ENCODE measurements around the gene CCR8.
"Not testable (repeated sequence)": the region's sequence is repeated elsewhere in the genome, so short reads cannot be mapped to it uniquely, and the experiment has no call there.

The CCR8 gene

DNA sequence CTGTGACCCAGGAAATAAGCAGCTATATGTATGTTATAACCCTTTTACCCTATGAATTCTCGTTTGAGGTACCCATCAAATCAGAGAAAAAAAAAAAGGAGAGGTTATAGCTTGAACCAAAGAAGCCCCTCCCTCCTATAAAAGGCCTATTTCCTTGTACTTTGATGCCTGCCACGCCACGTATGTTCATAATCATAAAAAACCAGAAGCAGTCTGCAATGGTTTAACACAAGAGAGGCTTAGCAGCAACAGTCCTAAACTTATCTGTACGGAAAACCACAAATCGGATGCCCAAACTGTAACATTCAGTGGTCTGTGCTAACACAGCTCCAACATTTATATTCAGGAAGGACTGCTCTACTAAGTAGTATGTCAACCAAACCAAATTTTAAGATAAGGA lies 21.2 kb downstream of the CCR8 start:
- no peak for TF ChIP-seq BACH2 (CRISPR knock-in tag; IDR thresholded peaks at IDR 0.05; ENCODE audit: borderline replicate concordance)
- no peak for TF ChIP-seq GLIS3 (CRISPR knock-in tag; IDR thresholded peaks at IDR 0.05)
- TF ChIP-seq, protein P1, sequence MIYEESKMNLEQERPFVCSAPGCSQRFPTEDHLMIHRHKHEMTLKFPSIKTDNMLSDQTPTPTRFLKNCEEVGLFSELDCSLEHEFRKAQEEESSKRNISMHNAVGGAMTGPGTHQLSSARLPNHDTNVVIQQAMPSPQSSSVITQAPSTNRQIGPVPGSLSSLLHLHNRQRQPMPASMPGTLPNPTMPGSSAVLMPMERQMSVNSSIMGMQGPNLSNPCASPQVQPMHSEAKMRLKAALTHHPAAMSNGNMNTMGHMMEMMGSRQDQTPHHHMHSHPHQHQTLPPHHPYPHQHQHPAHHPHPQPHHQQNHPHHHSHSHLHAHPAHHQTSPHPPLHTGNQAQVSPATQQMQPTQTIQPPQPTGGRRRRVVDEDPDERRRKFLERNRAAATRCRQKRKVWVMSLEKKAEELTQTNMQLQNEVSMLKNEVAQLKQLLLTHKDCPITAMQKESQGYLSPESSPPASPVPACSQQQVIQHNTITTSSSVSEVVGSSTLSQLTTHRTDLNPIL (CRISPR knock-in tag; IDR thresholded peaks at IDR 0.05; ENCODE audit: low read depth), result no peak
- TF ChIP-seq, protein P2, sequence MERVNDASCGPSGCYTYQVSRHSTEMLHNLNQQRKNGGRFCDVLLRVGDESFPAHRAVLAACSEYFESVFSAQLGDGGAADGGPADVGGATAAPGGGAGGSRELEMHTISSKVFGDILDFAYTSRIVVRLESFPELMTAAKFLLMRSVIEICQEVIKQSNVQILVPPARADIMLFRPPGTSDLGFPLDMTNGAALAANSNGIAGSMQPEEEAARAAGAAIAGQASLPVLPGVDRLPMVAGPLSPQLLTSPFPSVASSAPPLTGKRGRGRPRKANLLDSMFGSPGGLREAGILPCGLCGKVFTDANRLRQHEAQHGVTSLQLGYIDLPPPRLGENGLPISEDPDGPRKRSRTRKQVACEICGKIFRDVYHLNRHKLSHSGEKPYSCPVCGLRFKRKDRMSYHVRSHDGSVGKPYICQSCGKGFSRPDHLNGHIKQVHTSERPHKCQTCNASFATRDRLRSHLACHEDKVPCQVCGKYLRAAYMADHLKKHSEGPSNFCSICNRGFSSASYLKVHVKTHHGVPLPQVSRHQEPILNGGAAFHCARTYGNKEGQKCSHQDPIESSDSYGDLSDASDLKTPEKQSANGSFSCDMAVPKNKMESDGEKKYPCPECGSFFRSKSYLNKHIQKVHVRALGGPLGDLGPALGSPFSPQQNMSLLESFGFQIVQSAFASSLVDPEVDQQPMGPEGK (CRISPR knock-in tag; IDR thresholded peaks at IDR 0.05; ENCODE audit: borderline replicate concordance), result no peak
- no peak for TF ChIP-seq ZC3H10 (CRISPR knock-in tag; IDR thresholded peaks at IDR 0.05)

DNA sequence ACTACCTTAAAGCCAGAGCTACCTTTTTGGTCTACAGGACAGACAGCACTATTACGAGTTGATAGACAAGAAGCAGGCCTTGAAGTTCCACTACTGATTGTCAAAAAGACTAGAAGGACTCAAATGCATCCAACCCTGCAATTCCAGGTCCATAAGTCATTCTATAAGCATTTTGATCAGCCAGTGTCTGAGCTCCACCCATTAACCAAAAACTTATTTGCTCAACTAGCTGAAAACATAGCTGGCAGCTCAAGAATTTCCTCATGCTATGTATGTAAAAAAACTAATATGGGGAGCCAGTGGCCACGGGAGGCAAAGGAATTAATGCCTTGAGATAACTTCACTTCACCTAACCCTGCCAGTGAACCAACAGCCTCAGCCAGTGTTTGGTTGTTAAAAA lies 21.6 kb downstream of the CCR8 start:
- not testable (repeated sequence) for ATAC-seq

More for the DNA sequence above, 21.2 kb downstream of the CCR8 start:
- no peak for ATAC-seq

DNA sequence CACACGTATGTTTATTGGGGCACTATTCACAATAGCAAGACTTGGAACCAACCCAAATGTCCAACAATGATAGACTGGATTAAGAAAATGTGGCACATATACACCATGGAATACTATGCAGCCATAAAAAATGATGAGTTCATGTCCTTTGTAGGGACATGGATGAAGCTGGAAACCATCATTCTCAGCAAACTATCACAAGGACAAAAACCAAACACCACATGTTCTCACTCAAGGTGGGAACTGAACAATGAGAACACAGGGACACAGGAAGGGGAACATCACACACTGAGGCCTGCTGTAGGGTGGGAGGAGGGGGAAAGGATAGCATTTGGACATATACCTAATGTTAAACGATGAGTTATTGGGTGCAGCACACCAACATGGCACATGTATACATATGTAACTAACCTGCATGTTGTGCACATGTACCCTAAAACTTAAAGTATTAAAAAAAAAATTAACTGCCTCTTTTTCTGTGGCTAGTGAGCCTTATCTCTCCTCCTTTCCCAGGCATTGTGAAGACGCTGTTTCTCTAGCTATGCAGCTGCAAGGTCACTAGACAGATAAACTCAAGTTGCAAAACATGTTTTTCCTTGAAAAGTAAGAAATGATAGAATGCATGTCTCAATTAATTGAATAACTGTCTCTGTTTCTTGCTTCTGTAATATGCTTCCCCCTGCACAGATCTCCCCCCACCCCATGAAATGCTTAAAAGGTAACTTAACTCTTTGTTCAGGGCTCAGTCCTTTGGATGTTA lies 23.8 kb downstream of the CCR8 start:
- not testable (repeated sequence) for ATAC-seq

DNA sequence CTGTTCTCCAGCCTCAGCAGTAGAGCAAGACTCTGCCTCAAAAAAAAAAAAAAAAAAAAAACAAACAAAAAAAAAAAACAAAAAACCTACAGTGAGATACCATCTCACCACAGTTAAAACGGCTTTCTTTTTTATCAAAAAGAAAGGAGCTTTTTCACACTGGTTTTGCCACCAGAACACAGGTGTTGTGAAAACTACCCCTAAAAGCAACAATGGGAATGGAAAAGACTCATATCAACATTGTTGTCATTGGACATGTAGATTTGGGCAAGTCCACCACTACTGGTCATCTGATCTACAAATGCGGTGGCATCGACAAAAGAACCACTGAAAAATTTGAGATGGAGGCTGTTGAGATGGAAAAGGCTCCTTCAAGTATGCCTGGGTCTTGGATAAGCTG lies 28.8 kb downstream of the CCR8 start:
- TF ChIP-seq ISL1 (CRISPR knock-in tag; IDR thresholded peaks at IDR 0.05) (no peak), ZFP3 (CRISPR knock-in tag; IDR thresholded peaks at IDR 0.05) (no peak), BACH2 (CRISPR knock-in tag; IDR thresholded peaks at IDR 0.05; ENCODE audit: borderline replicate concordance) (no peak), RARB (CRISPR knock-in tag; IDR thresholded peaks at IDR 0.05) (no peak), GLIS3 (CRISPR knock-in tag; IDR thresholded peaks at IDR 0.05) (no peak), CSDC2 (CRISPR knock-in tag; IDR thresholded peaks at IDR 0.05) (no peak), TCF4 (CRISPR knock-in tag; IDR thresholded peaks at IDR 0.05; ENCODE audit: borderline replicate concordance) (no peak), ZNF70 (CRISPR knock-in tag; IDR thresholded peaks at IDR 0.05) (no peak), ZFP30 (CRISPR knock-in tag; IDR thresholded peaks at IDR 0.05) (no peak)
- TF ChIP-seq, protein P3, sequence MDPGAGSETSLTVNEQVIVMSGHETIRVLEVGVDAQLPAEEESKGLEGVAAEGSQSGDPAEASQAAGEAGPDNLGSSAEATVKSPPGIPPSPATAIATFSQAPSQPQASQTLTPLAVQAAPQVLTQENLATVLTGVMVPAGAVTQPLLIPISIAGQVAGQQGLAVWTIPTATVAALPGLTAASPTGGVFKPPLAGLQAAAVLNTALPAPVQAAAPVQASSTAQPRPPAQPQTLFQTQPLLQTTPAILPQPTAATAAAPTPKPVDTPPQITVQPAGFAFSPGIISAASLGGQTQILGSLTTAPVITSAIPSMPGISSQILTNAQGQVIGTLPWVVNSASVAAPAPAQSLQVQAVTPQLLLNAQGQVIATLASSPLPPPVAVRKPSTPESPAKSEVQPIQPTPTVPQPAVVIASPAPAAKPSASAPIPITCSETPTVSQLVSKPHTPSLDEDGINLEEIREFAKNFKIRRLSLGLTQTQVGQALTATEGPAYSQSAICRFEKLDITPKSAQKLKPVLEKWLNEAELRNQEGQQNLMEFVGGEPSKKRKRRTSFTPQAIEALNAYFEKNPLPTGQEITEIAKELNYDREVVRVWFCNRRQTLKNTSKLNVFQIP (CRISPR knock-in tag; IDR thresholded peaks at IDR 0.05; ENCODE audit: borderline replicate concordance, low read depth), result no peak
- TF ChIP-seq, protein P2 (CRISPR knock-in tag; IDR thresholded peaks at IDR 0.05; ENCODE audit: borderline replicate concordance), result no peak
- TF ChIP-seq, protein P1 (CRISPR knock-in tag; IDR thresholded peaks at IDR 0.05; ENCODE audit: low read depth), result no peak
- no peak for ATAC-seq

DNA sequence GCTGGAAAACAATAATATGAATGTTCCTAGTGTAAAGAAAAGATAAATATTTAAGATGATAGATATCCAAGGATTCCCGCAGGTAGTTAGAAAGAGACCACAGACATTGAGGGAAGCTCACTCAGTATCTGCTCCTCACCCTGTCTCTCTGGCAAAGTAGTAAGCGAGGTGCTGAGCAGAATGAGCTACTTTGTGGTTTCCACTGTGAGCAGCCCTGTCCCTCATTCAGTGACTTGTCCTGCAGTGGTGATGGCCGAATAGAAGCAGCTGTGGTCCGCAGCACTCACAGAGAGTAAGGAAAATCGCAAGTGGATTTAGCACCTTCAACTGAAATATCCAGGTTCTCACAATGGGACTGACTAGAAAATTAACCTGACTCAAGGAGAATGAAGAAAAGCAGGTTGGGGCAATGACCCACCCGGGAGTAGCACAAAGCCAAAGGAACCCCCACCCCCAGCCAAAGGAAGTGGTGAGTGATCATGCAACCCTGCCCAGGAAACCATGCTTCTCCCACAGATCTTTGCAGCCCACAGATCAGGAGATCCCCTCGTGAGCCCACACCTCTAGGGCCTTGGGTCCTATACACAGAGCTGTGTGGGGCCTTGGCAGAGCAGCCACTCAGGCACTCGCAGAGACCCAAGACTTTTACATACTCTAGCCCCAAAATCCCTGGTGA lies 31.9 kb downstream of the CCR8 start:
- no peak for ATAC-seq
- TF ChIP-seq CSDC2 (CRISPR knock-in tag; IDR thresholded peaks at IDR 0.05) (no peak), ZNF8 (CRISPR knock-in tag; IDR thresholded peaks at IDR 0.05) (no peak), SNAI2 (CRISPR knock-in tag; IDR thresholded peaks at IDR 0.05) (no peak)
- TF ChIP-seq, protein P4, sequence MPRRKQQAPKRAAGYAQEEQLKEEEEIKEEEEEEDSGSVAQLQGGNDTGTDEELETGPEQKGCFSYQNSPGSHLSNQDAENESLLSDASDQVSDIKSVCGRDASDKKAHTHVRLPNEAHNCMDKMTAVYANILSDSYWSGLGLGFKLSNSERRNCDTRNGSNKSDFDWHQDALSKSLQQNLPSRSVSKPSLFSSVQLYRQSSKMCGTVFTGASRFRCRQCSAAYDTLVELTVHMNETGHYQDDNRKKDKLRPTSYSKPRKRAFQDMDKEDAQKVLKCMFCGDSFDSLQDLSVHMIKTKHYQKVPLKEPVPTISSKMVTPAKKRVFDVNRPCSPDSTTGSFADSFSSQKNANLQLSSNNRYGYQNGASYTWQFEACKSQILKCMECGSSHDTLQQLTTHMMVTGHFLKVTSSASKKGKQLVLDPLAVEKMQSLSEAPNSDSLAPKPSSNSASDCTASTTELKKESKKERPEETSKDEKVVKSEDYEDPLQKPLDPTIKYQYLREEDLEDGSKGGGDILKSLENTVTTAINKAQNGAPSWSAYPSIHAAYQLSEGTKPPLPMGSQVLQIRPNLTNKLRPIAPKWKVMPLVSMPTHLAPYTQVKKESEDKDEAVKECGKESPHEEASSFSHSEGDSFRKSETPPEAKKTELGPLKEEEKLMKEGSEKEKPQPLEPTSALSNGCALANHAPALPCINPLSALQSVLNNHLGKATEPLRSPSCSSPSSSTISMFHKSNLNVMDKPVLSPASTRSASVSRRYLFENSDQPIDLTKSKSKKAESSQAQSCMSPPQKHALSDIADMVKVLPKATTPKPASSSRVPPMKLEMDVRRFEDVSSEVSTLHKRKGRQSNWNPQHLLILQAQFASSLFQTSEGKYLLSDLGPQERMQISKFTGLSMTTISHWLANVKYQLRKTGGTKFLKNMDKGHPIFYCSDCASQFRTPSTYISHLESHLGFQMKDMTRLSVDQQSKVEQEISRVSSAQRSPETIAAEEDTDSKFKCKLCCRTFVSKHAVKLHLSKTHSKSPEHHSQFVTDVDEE (CRISPR knock-in tag; IDR thresholded peaks at IDR 0.05), result no peak
